H1 (cell line): ENCODE measurements around the gene WNK2. TPM values are rescaled to one million over a fixed set of nuclear protein-coding genes. Genes with fewer than 3 reads are reported as not detected.

ENCODE experiments used
- CTCF ChIA-PET: fragments of 300-600 bp; sonication (Branson Sonifier 250); formaldehyde crosslinking; loops from one replicate; lab custom pipeline; 2021; ENCODE audit not compliant: partially characterized antibody; lab: Charles Lee
- POLR2A ChIA-PET: fragments of 300-600 bp; sonication (Branson Sonifier 250); formaldehyde crosslinking; loops from one replicate; lab custom pipeline; 2021; ENCODE audit warnings: inconsistent platforms; ENCODE audit not compliant: partially characterized antibody; lab: Charles Lee
- DNase-seq, 2 experiments: peaks; one replicate each; pipeline versions ENCODE4 v3.0.0 to v3.0.0-alpha.2; 2010 to 2022; ENCODE audit warnings: low spot score in 2 of 2, low read depth in 1 of 2, mixed read lengths in 1 of 2
- FAIRE-seq: peaks from 2 replicates; lab custom pipeline; 2011; peaks lifted over from hg19 to GRCh38; lab: Jason Lieb, UNC
- H2AFZ ChIP-seq: 2 replicates; pipeline ENCODE4 v1.8.1; 2012; ENCODE audit warnings: low read length, inconsistent platforms
- H2AK5ac ChIP-seq: 2 replicates; pipeline ENCODE4 v1.6.1; 2013; ENCODE audit warnings: low read depth, low read length
- H2BK120ac ChIP-seq: replicated peaks from 2 replicates; pipeline ENCODE3; 2013; ENCODE audit warnings: low read depth, low read length, inconsistent platforms
- H2BK12ac ChIP-seq: 2 replicates; pipeline ENCODE4 v1.6.1; 2013; ENCODE audit warnings: low read depth, low read length
- H2BK15ac ChIP-seq: 2 replicates; pipeline ENCODE4 v1.6.1; 2013; ENCODE audit warnings: low read length
- H2BK20ac ChIP-seq: 2 replicates; pipeline ENCODE4 v1.6.1; 2013; ENCODE audit warnings: low read length
- H2BK5ac ChIP-seq: 2 replicates; pipeline ENCODE4 v1.6.1; 2013; ENCODE audit warnings: low read depth, low read length
- H3K14ac ChIP-seq: 2 replicates; pipeline ENCODE4 v1.6.1; 2013; ENCODE audit warnings: inconsistent platforms; ENCODE audit not compliant: insufficient read length
- H3K18ac ChIP-seq: 2 replicates; pipeline ENCODE4 v1.6.1; 2013; ENCODE audit warnings: low read length; ENCODE audit errors: extremely low read depth
- H3K23ac ChIP-seq: 2 replicates; pipeline ENCODE4 v1.6.1; 2013; ENCODE audit warnings: inconsistent platforms; ENCODE audit not compliant: insufficient read length
- H3K23me2 ChIP-seq: 2 replicates; pipeline ENCODE4 v1.6.1; 2013; ENCODE audit warnings: low read depth, low read length
- H3K27ac ChIP-seq: 2 replicates; pipeline ENCODE4 v1.6.1; 2011; ENCODE audit warnings: low read depth, low read length, inconsistent platforms
- H3K27me3 ChIP-seq, 4 experiments: replicated peaks in 1 of 4; 1 replicate in 1 of 4; 2 replicates in 3 of 4; pipeline versions ENCODE4 v1.6.1 to v1.8.1; 2011 to 2013; ENCODE audit warnings: low read length in 3 of 4, mild to moderate bottlenecking in 3 of 4, inconsistent platforms in 2 of 4, mixed read lengths in 2 of 4, moderate library complexity in 1 of 4; ENCODE audit not compliant: control insufficient read depth in 3 of 4, insufficient read depth in 3 of 4; ENCODE audit errors: extremely low read depth in 1 of 4
- H3K36me3 ChIP-seq, 4 experiments: 2 replicates each; pipeline versions ENCODE4 v1.6.1 to v1.8.1; 2011 to 2013; ENCODE audit warnings: mild to moderate bottlenecking in 4 of 4, low read length in 3 of 4, moderate library complexity in 2 of 4, control low read depth in 1 of 4, inconsistent platforms in 1 of 4; ENCODE audit not compliant: insufficient read depth in 4 of 4, control insufficient read depth in 2 of 4
- H3K4ac ChIP-seq: replicated peaks from 2 replicates; pipeline ENCODE3; 2013; ENCODE audit warnings: low read length, low read depth, mixed read lengths, inconsistent platforms; ENCODE audit not compliant: insufficient read length
- H3K4me1 ChIP-seq, 4 experiments: replicated peaks in 1 of 4; 1 replicate in 1 of 4; 2 replicates in 3 of 4; pipeline versions ENCODE4 v1.6.1 to v1.8.1; 2011 to 2013; ENCODE audit warnings: low read length in 3 of 4, inconsistent platforms in 2 of 4, mixed read lengths in 1 of 4; ENCODE audit not compliant: insufficient read depth in 4 of 4, control insufficient read depth in 3 of 4
- H3K4me2 ChIP-seq, 2 experiments: 2 replicates each; pipeline versions ENCODE4 v1.6.1 to v1.8.1; 2011 to 2013; ENCODE audit warnings: low read depth in 2 of 2, low read length in 2 of 2, control low read depth in 1 of 2, inconsistent platforms in 1 of 2, mild to moderate bottlenecking in 1 of 2; ENCODE audit not compliant: insufficient read depth in 1 of 2
- H3K4me3 ChIP-seq, 4 experiments: fragments of 200-600, 300-600 bp in 1 of 4; sonication (generic), shearing (Covaris generic), sonication (Bioruptor Twin) in 1 of 4; 2 replicates each; pipeline versions ENCODE4 v1.5.1 to v1.8.1; 2011 to 2016; ENCODE audit warnings: low read length in 4 of 4, low read depth in 3 of 4, control low read depth in 2 of 4, inconsistent platforms in 2 of 4, mild to moderate bottlenecking in 2 of 4, mixed read lengths in 1 of 4, moderate library complexity in 1 of 4; ENCODE audit not compliant: insufficient read depth in 2 of 4; ENCODE audit errors: extremely low read depth in 1 of 4
- H3K56ac ChIP-seq: replicated peaks from 2 replicates; pipeline ENCODE3; 2013; ENCODE audit warnings: low read depth, mild to moderate bottlenecking, mixed read lengths, low read length, inconsistent platforms; ENCODE audit not compliant: insufficient read length
- H3K79me1 ChIP-seq: 2 replicates; pipeline ENCODE4 v1.6.1; 2013; ENCODE audit warnings: low read depth, low read length, control low read depth
- H3K79me2 ChIP-seq, 2 experiments: 2 replicates each; pipeline versions ENCODE4 v1.6.1 to v1.8.1; 2012 to 2013; ENCODE audit warnings: low read length in 2 of 2, mild to moderate bottlenecking in 2 of 2, inconsistent platforms in 1 of 2; ENCODE audit not compliant: insufficient read depth in 2 of 2, control insufficient read depth in 1 of 2
- H3K9ac ChIP-seq, 4 experiments: replicated peaks in 1 of 4; 1 replicate in 1 of 4; 2 replicates in 3 of 4; pipeline versions ENCODE4 v1.6.1 to v1.8.1; 2011 to 2013; ENCODE audit warnings: low read depth in 3 of 4, low read length in 3 of 4, control low read depth in 2 of 4, mild to moderate bottlenecking in 2 of 4, moderate library complexity in 2 of 4, inconsistent platforms in 1 of 4; ENCODE audit errors: extremely low read depth in 1 of 4
- H3K9me3 ChIP-seq, 2 experiments: 2 replicates each; pipeline versions ENCODE4 v1.6.1 to v1.8.1; 2012 to 2013; ENCODE audit warnings: mild to moderate bottlenecking in 2 of 2, moderate library complexity in 2 of 2, control low read depth in 1 of 2, inconsistent platforms in 1 of 2, low read depth in 1 of 2, low read length in 1 of 2, mixed read lengths in 1 of 2; ENCODE audit not compliant: insufficient read depth in 2 of 2
- H4K20me1 ChIP-seq, 2 experiments: replicated peaks in 1 of 2; 2 replicates each; pipeline versions ENCODE3 to v1.8.1; 2011 to 2013; ENCODE audit warnings: inconsistent platforms in 2 of 2, low read length in 2 of 2, mild to moderate bottlenecking in 1 of 2; ENCODE audit not compliant: insufficient read depth in 2 of 2, control insufficient read depth in 1 of 2
- H4K5ac ChIP-seq: 2 replicates; pipeline ENCODE4 v1.6.1; 2013; ENCODE audit warnings: low read length, low read depth, mixed read lengths, inconsistent platforms; ENCODE audit not compliant: insufficient read length
- H4K8ac ChIP-seq: 2 replicates; pipeline ENCODE4 v1.8.0; 2013; ENCODE audit warnings: mild to moderate bottlenecking, moderate library complexity, low read length, inconsistent platforms; ENCODE audit not compliant: insufficient read depth; ENCODE audit errors: extremely low read depth
- H4K91ac ChIP-seq: replicated peaks from 2 replicates; pipeline ENCODE3; 2013; ENCODE audit warnings: low read length, mixed read lengths, inconsistent platforms; ENCODE audit not compliant: insufficient read length
- EGR1 ChIP-seq: IDR thresholded peaks from 2 replicates; pipeline ENCODE4 v1.6.1; 2011; ENCODE audit warnings: low read depth, low read length, borderline replicate concordance
- EZH2 ChIP-seq: fragments of 200-600 bp; sonication (generic); IDR thresholded peaks from 2 replicates; pipeline ENCODE4 v1.7.1; 2012; ENCODE audit warnings: low read depth, mild to moderate bottlenecking, moderate library complexity, low read length, inconsistent platforms; ENCODE audit not compliant: severe bottlenecking
- KDM1A ChIP-seq: fragments of 200-600, 300-600 bp; sonication (generic); IDR thresholded peaks from 2 replicates; pipeline ENCODE4 v1.7.1; 2016; ENCODE audit warnings: mild to moderate bottlenecking, low read length, borderline replicate concordance
- KDM4A ChIP-seq: IDR thresholded peaks from one replicate; pipeline ENCODE4 v1.7.1; 2012; ENCODE audit warnings: low read depth, mild to moderate bottlenecking, moderate library complexity, low read length, inconsistent platforms; ENCODE audit not compliant: severe bottlenecking
- RBBP5 ChIP-seq: IDR thresholded peaks from 2 replicates; pipeline ENCODE4 v1.7.1; 2012; ENCODE audit warnings: low read depth, mild to moderate bottlenecking, inconsistent platforms, low read length, moderate library complexity, borderline replicate concordance
- SRF ChIP-seq: IDR thresholded peaks from 2 replicates; pipeline ENCODE4 v1.6.1; 2011; ENCODE audit warnings: mild to moderate bottlenecking, low read depth, low read length, moderate library complexity
- SUZ12 ChIP-seq: fragments of 200-600 bp; sonication (generic); IDR thresholded peaks from 2 replicates; pipeline ENCODE4 v1.6.1; 2012; ENCODE audit warnings: mild to moderate bottlenecking, inconsistent platforms, low read length, moderate library complexity, mixed read lengths
- TBP ChIP-seq: IDR thresholded peaks from 2 replicates; pipeline ENCODE4 v1.6.1; 2011; ENCODE audit warnings: low read depth, low read length, improper control_type of control experiment
- WGBS, 2 experiments: shearing (Covaris generic) in 1 of 2; methylation state at CpG; one replicate each; pipeline versions ENCODE4 v1.1.6 to v1.1.7; 2013 to 2015; ENCODE audit warnings: low lambda C conversion rate in 2 of 2, mixed read lengths in 2 of 2, inconsistent platforms in 1 of 2, low coverage in 1 of 2, missing lambda C conversion rate in 1 of 2; ENCODE audit not compliant: insufficient replicate concordance in 2 of 2, insufficient coverage in 1 of 2, insufficient read length in 1 of 2; ENCODE audit errors: extremely low coverage in 1 of 2, missing lambda C conversion rate in 1 of 2; 5-methylcytosine and 5-hydroxymethylcytosine counted together
- polyA plus RNA-seq, 7 experiments: library from polyadenylated mRNA; depleted of rRNA in 3 of 7; stranded (reverse) in 5 of 7; unstranded in 2 of 7; fragments of >200 nt in 5 of 7; fragments of 200-250 nt in 2 of 7; gene quantifications; 1 replicate in 5 of 7; 2 replicates in 1 of 7; 4 replicates in 1 of 7; pipeline versions ENCODE4 v1.2.1 to v1.2.3, GENCODE V29; 2011 to 2013; ENCODE audit warnings: missing spikeins in 2 of 7, mixed read lengths in 2 of 7
- total RNA-seq: library from RNA; stranded (reverse); fragmentation: NEBNext Ultra II Directional; extraction: Animal tissue kit (Norgen Biotek cat#: 25700); gene quantifications from 2 replicates; pipeline ENCODE4 v1.2.1, GENCODE V29; 2021
- TF ChIP-seq, protein P1 (sequence below), 3 experiments: IDR thresholded peaks; 1 replicate in 2 of 3; 2 replicates in 1 of 3; pipeline versions ENCODE4 v1.5.1 to v1.6.1; 2011; ENCODE audit warnings: low read length in 3 of 3, mild to moderate bottlenecking in 3 of 3, inconsistent platforms in 2 of 3, low read depth in 1 of 3, moderate library complexity in 1 of 3; ENCODE audit not compliant: insufficient read depth in 1 of 3; ENCODE audit errors: control extremely low read depth in 1 of 3

Gene WNK2
- total and polyA plus RNA-seq, 2 of the 8 experiments (the other 6 are each of a cell fraction or from before 2014, with no cell fraction given) = 12.0 to 87.2 TPM

DNA sequence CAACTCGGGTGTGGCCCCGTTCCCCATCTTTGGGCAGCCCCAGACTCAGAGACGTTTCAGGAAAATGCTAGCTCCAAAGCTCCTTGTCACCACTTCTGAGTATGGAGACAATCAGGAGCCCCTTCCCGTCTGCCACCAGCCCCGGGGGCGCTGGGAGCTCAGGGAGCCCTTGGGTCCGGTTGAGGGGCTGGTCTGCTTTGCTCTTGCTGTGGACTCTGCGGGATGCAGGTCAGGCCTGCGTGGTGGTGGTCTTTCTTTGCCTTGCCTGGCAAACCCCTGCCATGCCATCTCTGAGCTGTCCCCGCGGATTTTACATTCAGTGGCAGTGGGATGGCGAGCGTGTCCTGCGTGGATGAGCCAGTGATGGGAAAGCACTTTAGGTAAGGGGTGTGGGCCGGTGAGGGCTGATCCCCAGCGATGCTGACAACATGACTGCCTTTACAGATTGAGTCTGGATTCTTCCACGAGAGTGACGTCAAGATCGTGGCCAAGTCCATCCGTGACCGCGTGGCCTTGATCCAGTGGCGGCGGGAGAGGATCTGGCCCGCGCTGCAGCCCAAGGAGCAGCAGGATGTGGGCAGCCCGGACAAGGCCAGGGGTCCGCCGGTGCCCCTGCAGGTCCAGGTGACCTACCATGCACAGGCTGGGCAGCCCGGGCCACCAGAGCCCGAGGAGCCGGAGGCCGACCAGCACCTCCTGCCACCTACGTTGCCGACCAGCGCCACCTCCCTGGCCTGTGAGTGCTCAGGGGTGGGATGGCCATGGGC lies 63.3 kb downstream of the WNK2 start:
- Histone ChIP-seq H3K14ac (no peak overlapping the region), H4K8ac (no peak overlapping the region), H3K23me2 (no peaks in the 10 kb centered on the region), H3K9me3 (no peaks in the 10 kb centered on the region), H3K4me1 (peaks cover 0 to 13% (median 3%) of the 10 kb centered on the region in 4 experiments; a peak in 3 of 7 replicates), H2BK15ac (no peak overlapping the region), H3K4ac (no peak overlapping the region), H2BK120ac (no peak overlapping the region), H2BK20ac (no peak overlapping the region), H3K9ac (no peak overlapping the region), H3K4me2 (no peak overlapping the region), H3K79me1 (no peaks in the 10 kb centered on the region; the same call in 1 of the 2 replicates), H3K27ac (no peak overlapping the region), H4K91ac (no peak overlapping the region), H3K79me2 (no peaks in the 10 kb centered on the region), H3K18ac (no peak overlapping the region), H3K4me3 (no peak overlapping the region), H3K36me3 (peaks cover 2 to 5% (median 3%) of the 10 kb centered on the region in 4 experiments; a peak in 4 of 8 replicates), H2AK5ac (no peak overlapping the region), H2AFZ (no peak overlapping the region), H4K20me1 (peaks cover 2 to 14% of the 10 kb centered on the region in 2 experiments), H4K5ac (no peak overlapping the region), H3K56ac (no peak overlapping the region), H3K27me3 (no peaks in the 10 kb centered on the region), H3K23ac (no peak overlapping the region), H2BK5ac (no peak overlapping the region), H2BK12ac (no peak overlapping the region)
- WGBS, 2 experiments = 93% methylated on average over 36 of the region's 36 CpGs; no CpG with 5 or more reads in 1 of the 2 experiments
- no peak for DNase-seq
- no peak for FAIRE-seq
- TF ChIP-seq RBBP5 = no peak
- TF ChIP-seq, protein P1, sequence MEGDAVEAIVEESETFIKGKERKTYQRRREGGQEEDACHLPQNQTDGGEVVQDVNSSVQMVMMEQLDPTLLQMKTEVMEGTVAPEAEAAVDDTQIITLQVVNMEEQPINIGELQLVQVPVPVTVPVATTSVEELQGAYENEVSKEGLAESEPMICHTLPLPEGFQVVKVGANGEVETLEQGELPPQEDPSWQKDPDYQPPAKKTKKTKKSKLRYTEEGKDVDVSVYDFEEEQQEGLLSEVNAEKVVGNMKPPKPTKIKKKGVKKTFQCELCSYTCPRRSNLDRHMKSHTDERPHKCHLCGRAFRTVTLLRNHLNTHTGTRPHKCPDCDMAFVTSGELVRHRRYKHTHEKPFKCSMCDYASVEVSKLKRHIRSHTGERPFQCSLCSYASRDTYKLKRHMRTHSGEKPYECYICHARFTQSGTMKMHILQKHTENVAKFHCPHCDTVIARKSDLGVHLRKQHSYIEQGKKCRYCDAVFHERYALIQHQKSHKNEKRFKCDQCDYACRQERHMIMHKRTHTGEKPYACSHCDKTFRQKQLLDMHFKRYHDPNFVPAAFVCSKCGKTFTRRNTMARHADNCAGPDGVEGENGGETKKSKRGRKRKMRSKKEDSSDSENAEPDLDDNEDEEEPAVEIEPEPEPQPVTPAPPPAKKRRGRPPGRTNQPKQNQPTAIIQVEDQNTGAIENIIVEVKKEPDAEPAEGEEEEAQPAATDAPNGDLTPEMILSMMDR (IDR thresholded peaks at IDR 0.05; ENCODE audit: control extremely low read depth in 1 of 3, insufficient read depth in 1 of 3, low read depth in 1 of 3, low read length in 3 of 3) = no peak
- TF ChIP-seq EGR1 = no peak
- no peak for TF ChIP-seq KDM1A
- no peak for TF ChIP-seq TBP
- no peak for TF ChIP-seq SUZ12
- TF ChIP-seq SRF = no peak
- no peak for TF ChIP-seq KDM4A
- TF ChIP-seq EZH2 = no peak
- POLR2A ChIA-PET = interaction anchor here (0.5 kb wide), 1 partner anchor 318 kb away, joined by 3 read pairs; no protein-coding TSS in a partner anchor
- CTCF ChIA-PET = interaction anchor here (0.9 to 2.2 kb wide), 4 partner anchors 14 to 80 kb away, joined by 3 to 11 read pairs (median 4); no protein-coding TSS in a partner anchor
